Measurements from ENCODE around the gene THUMPD3.

- no peak for TF ChIP-seq CTCF (IDR thresholded peaks at IDR 0.05)
- no peak for TF ChIP-seq POLR2A (IDR thresholded peaks at IDR 0.05)
Observed at GRCh38 chr3:9433627-9434521, 71.0 kb downstream of the THUMPD3 start.

Data from upper lobe of left lung (tissue), 4 donors.